Dedifferentiated amniotic fluid mesenchymal stem cell (primary cell): ENCODE data around the gene MIAT.
A peak's percentile ranks its signal among the peaks of the same experiment; 100 is the strongest.

Source experiments
- DNase-seq: peaks from one replicate; pipeline ENCODE4 v3.0.0-alpha.2; 2016; ENCODE audit errors: extremely low spot score

The MIAT gene

DNA sequence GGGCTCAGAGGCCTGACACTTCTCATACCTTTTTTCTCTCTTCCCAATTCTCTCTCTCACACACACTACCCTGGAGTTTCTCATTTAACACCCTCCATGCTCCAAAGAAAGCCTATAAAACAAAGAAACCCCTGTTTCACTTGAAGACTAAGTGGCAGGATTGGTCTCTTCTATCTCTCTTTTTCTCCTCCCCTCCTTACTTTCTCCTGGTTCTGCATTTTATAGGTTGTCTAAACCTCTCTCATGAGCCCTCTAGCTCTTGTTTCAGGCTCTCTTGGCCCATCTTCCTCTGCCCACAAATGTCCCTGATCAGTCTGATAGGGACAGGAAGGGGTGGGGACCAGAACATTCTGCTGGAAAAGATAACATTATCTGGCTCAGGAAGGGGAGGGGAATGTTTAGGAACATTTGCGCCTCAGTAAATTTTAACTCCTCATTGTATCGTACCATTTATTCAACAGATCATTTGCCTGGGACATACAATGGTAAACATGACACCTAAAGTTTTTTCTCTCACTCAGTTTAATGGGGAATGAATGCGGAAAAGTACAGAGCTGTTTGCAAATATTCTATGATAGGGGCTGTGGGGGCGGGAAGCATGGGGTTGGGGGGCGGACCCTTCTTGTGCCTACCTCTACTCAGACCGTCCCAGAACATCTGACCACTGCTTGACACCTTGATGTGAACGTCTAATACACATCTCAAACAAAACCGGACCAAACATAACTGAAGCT, 24.8 kb upstream of the MIAT start:
- DNase-seq, result no peak

DNA sequence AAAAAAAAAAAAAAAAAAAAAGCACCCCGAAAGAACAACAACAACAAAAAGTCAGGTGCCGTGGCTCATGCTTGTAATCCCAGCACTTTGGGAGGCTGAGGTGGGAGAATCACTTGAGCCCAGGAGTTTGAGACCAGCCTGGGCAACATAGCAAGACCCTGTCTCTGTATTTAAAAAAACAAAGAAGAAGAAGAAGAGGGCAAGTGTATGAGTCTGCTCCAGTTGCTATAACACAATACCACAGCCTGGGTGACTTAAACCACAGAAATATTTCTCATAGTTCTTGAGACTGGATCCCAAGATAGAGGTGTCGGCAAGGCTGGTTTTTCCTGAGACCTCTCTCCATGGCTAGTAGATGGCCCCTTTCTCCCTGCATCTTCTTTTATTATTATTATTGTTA, 23.2 kb upstream of the MIAT start:
- no peak for DNase-seq

DNA sequence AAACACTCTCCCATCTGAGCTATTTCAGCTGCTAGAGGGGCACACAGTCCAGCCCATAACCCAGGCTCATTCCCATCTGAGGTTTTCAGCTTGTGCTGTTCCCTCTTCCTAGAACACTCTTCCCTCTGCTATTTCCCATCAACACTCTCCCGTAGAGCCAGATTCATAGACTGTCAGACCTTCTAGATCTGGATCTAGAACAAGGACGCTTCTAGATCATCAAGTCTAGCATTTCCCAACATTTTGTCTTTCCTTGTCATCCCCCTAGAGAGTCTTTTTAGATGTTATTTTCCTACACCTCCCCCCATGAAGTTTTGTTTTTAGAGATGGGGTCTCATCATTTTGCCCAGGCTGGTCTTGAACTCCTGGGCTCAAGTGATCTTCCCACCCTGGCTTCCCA, 22.3 kb upstream of the MIAT start:
- DNase-seq, result no peak

DNA sequence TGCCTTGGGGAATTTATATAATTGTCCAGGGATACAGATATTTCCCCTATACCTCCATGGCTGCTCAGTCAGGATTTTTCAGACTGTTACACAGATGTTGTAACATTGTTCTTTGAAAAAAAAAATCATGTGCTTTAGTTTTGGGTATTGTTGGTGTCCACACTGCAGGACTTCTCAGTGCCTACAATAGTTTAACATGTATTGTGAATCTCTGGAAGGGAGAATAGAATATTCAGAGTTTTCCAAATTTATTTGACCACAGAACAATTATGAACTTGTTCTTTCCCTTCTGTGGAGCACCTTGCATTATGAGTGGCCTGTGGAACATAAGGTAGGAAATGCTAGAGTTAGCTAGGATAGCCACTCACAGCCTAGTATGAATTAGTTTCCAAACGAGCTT, 21.1 kb upstream of the MIAT start:
- no peak for DNase-seq

DNA sequence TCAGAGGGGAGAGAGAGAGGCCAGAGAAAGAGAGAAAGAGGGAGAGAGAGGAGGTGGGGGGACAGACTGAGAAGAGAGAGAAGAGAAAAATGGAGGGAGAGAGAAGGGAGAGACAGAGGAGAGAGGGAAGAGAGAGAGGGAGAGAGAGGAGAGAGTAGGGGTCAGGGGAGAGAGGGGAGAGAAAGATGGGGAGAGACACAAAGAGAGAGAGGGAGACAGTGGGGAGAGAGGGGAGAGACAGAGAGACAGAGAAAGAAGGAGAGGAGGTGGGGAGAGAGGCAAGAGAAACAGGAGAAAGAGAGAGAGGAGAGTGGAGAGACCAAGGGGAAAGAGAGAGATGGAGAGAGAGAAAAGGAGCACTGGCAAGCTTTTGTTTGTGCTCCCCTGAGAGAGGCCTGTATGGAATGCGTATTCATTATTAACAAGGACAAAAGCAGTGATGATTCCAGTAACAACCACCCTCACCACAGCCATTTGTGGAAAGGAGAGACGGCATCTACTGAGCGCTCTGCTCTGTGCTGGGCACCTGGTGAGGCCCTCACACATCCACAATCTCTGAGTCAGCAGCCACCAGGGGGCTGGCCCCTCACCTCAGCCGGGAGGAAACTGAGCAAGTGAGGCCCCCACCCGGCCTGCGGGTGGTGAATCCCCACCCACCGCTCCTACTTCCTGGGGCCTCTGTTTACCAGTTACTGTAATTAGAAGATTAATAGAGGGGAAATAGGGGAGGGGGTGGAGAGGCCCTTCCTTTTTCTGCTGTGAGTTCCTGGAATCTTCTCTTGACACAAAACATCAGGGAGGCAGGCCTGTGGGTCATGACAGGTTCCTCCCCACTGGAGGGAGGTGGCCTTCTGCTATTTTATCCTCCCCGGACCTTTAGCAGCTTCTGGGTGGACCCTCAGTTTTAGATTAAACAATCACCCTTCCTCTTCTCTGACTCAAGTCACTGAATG, 14.6 kb upstream of the MIAT start:
- DNase-seq, result no peak

DNA sequence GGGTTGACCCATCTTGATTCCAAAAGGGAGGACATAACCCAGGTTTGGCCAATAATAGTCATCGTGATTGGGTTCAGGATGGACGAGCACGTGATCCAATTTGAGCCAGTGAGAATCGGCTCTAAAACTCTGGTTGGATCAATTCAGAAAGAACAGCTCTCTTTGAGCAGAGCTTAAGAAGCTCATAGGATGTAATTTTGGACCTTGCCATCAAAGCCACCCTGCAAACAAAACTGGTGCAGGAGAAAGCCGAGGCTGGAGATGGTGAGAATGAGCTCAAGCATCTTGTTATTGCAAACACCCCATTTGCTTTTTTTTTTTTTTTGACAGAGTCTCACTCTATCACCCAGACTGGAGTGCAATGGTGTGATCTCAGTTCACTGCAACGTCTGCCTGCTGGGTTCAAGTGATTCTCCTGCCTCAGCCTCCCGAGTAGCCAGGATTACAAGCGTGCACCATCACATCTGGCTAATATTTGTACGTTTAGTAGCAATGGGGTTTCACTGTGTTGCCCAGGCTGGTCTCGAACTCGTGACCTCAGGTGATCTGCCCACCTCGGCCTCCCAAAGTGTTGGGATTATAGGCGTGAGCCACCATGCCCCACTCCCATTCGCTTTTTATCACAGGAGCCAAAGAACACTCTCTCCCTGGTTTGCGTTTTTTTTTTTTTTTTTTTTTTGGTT, 13.8 kb upstream of the MIAT start:
- DNase-seq, result no peak

DNA sequence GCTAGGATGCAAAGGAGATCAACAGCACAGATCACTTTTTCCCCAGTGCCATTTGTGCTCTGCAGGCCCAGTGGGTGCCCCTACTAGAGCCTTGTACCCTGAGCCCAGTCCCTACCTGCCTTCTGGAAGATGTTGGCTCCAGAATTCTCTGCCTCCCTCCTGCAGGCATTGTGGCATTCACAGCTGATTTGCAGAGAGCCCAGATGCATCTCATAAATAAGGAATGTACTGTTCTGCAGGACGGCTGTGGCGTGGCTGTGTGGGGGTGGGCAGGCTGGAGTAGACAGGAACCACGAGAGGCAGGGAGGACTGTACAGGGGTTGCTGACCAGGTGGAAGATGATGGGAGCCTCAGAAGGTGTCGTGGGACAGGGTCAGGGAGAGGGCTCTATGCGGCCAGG, 11.2 kb upstream of the MIAT start:
- DNase-seq, result no peak

DNA sequence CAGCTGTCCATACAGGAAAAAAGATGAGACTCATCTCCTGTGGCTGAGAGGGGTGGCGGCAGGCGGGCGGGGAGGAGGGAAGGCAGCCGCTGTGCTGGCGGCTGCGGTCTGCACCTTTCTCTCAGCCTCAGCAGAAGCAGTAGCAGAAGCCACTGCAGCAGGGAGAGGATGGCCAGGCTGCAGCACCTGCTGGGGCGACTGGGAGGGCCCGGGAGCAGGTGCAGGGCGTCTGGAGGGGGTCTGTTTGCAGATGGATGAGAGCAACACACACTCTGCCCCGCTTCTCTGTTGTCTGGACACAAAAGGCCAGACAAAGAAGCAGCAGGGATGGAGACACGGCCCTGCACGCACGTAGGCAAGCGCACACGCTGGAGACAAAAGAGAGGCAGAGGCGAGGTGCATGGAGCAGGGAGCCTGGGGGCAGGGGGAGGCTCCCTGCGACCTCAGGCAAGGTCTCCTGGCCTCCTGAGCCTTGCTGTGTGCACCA, 9.3 kb upstream of the MIAT start:
- DNase-seq, result no peak

DNA sequence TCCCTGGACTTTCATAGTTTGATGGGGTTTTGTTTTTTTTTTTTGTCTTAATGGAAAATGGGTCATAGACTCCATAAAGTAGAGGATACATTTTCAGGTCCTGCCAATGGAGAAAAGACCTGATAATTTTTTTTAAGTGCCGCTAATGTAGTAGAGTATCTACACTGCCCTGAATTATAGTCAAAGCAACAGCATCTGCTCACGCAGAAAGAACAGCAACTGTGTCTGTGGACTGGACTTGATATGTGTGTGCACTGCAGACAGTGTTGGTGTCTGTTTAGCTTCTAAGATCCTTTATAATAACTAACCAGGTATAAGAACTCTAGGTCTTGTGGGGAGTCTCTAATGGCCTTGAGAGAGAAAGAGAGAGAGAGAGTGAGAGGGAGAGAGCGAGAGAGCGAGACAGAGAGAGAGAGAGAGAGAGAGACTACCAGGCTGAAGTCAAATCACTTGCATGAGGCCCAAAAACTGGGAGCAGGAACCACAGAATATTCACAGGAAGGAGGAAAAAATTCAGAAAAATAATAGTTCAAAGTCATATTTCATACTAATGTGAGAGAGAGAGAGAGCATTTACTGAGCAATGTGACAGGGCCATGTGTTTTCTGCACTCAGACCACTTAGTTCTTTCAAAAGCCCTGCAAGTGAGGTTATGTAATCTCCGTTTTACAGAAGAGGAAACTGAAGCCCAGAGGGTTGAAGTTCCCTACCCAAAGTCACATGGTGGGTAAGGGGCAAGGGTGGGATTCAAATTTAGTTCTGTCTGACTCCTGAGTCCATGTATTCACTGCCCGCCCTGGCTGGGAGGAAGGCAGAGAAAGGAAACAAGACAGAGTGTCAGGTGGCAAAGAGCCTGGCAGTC, 8.6 kb upstream of the MIAT start:
- no peak for DNase-seq

DNA sequence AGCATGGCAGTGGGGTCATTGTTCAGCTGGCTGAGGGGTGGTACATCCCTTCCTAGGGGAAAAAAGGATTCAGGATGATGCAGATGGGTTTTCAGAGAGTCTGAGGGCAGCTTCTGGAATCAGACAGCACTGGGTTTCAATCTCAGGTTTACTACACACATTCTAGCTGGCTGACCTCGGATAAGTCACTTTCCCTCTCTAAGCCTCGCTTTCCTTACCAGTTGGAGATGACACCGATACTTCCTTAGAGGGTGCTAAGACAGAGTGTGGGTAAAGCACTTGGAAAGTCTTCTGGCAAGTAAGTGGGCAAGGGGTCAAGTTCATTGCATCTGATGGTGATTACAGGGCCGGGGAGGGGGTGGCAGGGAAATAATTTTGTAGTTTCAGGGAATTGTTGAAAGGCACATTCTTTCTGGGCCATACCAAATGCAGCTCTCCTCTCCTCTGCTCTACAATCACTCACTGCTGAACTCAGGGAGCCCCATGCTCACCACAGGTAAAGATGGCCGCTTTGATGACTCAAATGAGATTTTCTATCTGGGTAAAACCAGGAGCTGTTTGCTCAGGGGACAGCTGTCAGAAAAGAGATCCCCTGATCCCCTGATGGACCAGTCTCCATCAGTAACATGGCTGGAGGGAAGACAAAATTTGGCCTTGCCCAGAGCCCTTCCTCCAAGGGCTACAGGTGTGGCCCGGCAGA, 6.5 kb upstream of the MIAT start:
- no peak for DNase-seq

DNA sequence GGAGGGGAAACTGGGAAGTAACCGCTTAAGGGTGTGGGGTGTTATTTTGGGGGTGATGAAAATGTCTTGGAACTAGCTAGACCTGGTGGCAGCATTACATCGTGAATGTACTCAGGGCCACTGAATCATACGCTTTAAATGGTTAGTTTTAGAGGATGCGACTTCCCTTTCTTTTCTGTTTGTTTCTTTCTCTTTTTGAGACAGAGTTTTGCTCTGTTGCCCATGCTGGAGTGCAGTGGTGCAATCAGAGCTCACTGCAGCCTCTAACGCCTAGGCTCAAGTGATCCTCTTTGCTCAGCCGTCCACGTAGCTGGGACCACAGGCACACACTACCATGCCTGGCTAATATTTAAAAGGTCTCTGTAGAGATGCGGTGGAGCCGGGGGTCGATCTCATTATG, 5.6 kb upstream of the MIAT start:
- DNase-seq, result no peak

DNA sequence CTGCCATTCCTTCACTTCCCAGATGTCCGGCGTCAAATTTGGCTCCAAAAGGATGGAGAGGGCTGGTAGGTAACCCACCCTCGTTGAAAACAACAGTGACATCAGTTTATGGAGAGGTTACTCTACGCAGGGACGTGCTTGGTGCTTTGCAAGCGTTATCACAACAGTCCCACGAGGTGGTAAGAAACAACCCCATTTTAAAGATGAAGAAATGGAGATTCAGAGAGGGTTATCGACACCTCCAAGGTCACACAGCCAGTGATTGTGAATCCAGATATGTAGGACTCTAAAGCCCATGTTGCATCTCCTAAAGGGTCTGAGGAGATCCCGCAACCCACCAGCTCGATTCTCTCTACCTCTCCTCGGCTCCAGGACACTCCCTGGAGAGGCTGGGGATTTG, 773 bp downstream of the MIAT start:
- no peak for DNase-seq

DNA sequence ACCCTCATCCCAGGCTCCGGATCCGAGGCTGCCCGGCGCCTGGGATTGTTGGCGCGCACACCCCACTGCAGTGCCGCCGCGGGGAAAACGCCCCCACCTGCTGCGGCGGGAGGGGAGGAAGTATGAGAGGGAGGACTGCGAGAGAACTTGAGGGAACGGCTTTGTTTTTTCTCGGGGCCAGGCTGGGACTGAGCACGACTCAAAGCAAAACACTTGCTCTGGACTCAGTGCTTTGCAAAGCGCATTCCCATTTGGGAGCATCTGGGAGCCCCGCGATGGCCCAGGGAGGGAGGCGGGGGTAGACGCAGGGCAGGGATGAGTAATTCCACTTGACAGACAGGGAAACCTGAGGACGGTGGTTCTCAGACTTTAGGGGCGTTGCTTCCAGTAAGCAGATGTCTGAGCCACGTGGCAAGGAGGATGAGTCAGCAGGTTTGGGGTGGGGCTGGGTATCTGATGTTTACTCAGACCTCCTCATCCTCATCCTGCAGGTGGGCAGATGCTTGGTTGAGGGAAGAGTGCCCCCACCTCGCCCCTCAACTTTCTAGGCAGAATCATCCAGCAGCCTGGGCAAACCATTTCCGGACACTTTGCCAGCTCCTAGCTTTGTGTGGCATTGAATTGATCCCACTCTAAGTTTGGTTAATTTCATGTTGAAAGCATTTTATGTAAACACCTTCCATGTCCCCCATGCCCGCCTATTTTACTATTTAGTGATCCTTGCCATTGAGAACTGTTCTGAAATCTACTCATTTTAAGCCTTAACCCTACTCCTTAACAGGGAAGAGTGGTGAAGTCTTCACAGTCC, 1.5 kb downstream of the MIAT start:
- peak; percentile 69 for DNase-seq

DNA sequence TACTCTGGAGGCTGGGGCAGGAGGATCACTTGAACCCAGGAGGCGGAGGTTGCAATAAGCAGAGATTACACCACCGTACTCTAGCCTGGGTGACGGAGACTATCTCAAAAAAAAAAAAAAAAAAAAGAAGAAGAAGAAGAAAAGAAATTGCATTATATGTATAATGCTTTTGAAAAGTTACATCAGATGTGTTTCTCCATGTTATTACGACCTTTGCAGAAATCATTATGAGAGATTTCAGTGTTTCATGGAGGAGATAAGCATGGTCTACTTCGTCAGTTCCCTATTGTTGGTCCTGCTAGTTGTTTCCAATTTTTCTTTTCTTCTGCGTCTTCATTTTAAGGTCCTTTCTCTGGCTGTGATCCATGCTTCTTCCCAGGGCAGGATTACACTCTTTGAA, 3.0 kb downstream of the MIAT start:
- DNase-seq, result no peak

DNA sequence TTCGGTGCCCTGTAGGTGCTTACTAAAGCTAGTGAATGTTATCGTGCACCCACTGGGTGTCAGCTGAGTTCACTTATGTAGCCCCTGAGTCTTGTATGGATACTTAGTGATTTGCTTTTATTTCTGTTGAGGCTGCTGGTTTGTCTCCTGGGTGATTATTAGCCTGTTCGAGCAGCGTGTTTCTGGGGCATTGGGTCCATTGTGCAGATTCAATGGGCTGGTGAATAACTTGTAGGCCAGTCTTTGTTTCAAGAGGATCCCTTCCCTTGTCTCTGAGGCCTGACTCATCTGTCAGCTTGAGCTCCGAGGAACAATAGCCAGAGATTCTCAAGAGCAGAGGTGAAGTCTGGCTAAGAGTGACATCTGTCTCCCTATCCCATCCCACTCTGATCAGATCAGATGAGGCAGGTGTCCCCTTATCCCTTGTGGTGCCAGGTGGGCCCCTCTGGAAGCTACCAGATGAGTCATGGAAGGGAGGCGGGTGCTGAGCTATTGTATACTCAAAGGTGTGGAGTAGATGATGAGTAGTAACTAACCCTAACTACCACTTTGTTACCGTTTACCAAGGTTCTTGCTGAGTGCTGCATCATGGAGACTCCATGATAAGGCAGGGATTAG, 3.7 kb downstream of the MIAT start:
- no peak for DNase-seq

DNA sequence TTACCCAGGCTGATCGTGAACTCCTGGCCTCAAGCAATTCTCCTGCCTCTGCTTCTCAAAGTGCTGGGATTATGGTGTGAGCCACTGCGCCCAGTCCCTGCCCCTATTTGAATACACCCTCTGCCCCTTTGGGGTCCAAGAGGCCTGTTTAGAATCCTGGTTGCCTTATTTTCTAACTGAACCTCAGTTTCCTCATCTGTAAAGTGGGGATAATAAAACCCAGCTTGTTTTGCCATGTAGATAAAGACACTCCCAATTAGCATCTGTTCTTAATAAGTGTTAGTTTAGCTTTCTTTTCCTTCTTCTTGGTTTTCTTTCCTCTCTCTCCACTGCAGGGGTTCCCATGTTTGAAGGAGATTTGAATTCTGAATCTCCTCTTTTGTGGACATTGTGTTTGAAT, 4.8 kb downstream of the MIAT start:
- DNase-seq, result no peak

DNA sequence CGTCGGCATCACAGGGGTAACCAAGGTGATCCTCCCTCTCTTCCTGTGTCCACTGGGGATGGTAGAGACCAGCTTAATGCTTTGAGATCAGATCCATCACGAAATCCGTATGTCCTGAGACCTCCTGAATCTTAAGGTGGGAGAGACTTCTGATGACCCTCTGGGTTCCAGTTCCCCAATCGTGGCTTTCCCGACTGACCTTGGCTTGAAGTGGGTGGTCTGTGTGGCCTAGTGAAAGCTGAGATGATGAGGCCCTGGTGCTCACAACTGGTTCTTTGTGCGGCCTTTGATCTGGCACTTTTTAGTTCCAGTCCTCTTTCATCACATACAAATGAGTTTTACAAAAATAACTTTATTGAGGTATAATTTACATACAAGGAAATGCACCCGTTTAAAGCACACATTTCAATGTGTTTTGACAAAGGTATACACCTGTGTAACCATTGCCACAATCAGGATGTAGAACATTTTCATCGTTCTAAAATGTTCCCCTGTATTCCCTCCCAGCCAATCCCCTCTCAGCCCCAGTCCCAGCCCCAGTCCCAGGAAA, 6.1 kb downstream of the MIAT start:
- DNase-seq, result no peak

DNA sequence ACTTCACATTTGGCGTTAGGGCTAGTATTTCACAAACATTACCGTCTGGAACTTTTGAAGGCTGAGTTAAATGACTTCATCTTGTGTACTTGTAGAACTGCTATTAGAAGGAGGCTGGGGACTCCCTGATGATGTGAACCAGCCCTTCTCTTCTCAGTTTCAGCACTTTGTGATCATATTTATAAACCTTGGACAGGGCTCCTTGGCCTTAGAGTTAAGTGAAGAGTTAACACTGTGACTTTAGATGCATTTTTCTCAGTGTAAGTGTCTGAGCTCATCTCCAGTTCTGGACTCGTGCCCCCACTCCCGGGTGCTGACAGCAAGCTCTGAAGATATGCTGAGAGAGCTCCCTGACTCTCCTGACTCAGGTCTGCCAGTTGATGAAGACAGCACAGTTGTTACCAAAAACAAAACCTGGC, 8.4 kb downstream of the MIAT start:
- no peak for DNase-seq

DNA sequence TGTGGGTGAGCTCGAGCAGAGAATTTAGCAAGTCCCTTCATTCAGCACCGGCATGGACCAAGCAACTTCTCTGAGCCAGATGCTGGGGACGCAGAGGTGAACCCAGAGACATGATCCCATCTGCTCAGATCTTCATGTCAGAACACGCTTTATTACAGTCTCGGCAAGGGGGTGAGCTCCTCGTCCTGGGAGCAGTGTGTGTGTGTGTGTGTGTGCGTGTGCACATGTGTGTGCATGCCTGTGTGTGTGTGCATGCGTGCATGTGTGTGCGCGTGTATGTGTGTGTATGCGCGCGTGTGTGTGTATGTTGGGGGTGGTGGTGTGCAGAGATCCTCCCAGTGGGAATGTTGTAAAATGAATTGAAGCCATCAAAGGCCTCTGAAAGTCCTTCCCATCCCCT, 9.8 kb downstream of the MIAT start:
- no peak for DNase-seq
